Measurements from ENCODE around the gene CLPSL2.

Gene CLPSL2

GRCh38 chr6:35746516-35746915 lies 29.9 kb upstream of the CLPSL2 start:
- no peak for DNase-seq (ENCODE audit: low spot score)

GRCh38 chr6:35747877-35748276 lies 28.5 kb upstream of the CLPSL2 start:
- DNase-seq (ENCODE audit: low spot score) = no peak

- no peak for DNase-seq (ENCODE audit: low spot score)
Measured at GRCh38 chr6:35750557-35750956, 25.8 kb upstream of the CLPSL2 start.

- peak; percentile 53 for DNase-seq (ENCODE audit: low spot score)
Measured at GRCh38 chr6:35751594-35751993, 24.8 kb upstream of the CLPSL2 start.

GRCh38 chr6:35752330-35752729 lies 24.1 kb upstream of the CLPSL2 start:
- DNase-seq (ENCODE audit: low spot score) = no peak

- no peak for DNase-seq (ENCODE audit: low spot score)
Measured at GRCh38 chr6:35754452-35755277, 21.7 kb upstream of the CLPSL2 start.

GRCh38 chr6:35755278-35755924 lies 21.0 kb upstream of the CLPSL2 start:
- no peak for DNase-seq (ENCODE audit: low spot score)

- peak; percentile 45 for DNase-seq (ENCODE audit: low spot score)
Measured at GRCh38 chr6:35757456-35758123, 18.8 kb upstream of the CLPSL2 start.

GRCh38 chr6:35759426-35759825 lies 17.0 kb upstream of the CLPSL2 start:
- DNase-seq (ENCODE audit: low spot score) = no peak

- no peak for DNase-seq (ENCODE audit: low spot score)
Measured at GRCh38 chr6:35765739-35766138, 10.7 kb upstream of the CLPSL2 start.

- no peak for DNase-seq (ENCODE audit: low spot score)
Measured at GRCh38 chr6:35769211-35769610, 7.2 kb upstream of the CLPSL2 start.

GRCh38 chr6:35771343-35771627 lies 5.1 kb upstream of the CLPSL2 start:
- no peak for DNase-seq (ENCODE audit: low spot score)

- no peak for DNase-seq (ENCODE audit: low spot score)
Measured at GRCh38 chr6:35774116-35774794, 2.1 kb upstream of the CLPSL2 start.

GRCh38 chr6:35775031-35775430 lies 1.4 kb upstream of the CLPSL2 start:
- no peak for DNase-seq (ENCODE audit: low spot score)

GRCh38 chr6:35777356-35778102 lies 1.1 kb downstream of the CLPSL2 start:
- DNase-seq (ENCODE audit: low spot score) = no peak

GRCh38 chr6:35778437-35778836 lies 2.0 kb downstream of the CLPSL2 start:
- DNase-seq (ENCODE audit: low spot score) = no peak

GRCh38 chr6:35780719-35781118 lies 4.3 kb downstream of the CLPSL2 start, which contains the start of gene CLPSL1:
CLPSL1 (plus strand) TSS chr6:35781019; CDS start chr6:35781111, 92 bp downstream.
- DNase-seq (ENCODE audit: low spot score) = no peak

GRCh38 chr6:35781290-35781689 lies 4.9 kb downstream of the CLPSL2 start:
- no peak for DNase-seq (ENCODE audit: low spot score)

GRCh38 chr6:35782424-35782823 lies 6.0 kb downstream of the CLPSL2 start:
- DNase-seq (ENCODE audit: low spot score) = no peak

- no peak for DNase-seq (ENCODE audit: low spot score)
Measured at GRCh38 chr6:35784200-35784599, 7.8 kb downstream of the CLPSL2 start.

GRCh38 chr6:35786272-35786671 lies 9.9 kb downstream of the CLPSL2 start:
- DNase-seq (ENCODE audit: low spot score) = no peak

GRCh38 chr6:35786810-35787209 lies 10.4 kb downstream of the CLPSL2 start:
- no peak for DNase-seq (ENCODE audit: low spot score)
